H1 (cell line): ENCODE results near the gene MYDGF.

Experiments
- CREB1 ChIP-seq: IDR thresholded peaks from 2 replicates; pipeline ENCODE4 v1.6.1; 2012; ENCODE audit warnings: inconsistent platforms
- CTCF ChIP-seq, 3 experiments: IDR thresholded peaks; 1 replicate in 2 of 3; 2 replicates in 1 of 3; pipeline versions ENCODE4 v1.5.1 to v1.6.1; 2011; ENCODE audit warnings: low read length in 3 of 3, mild to moderate bottlenecking in 3 of 3, inconsistent platforms in 2 of 3, low read depth in 1 of 3, moderate library complexity in 1 of 3; ENCODE audit not compliant: insufficient read depth in 1 of 3; ENCODE audit errors: control extremely low read depth in 1 of 3
- E2F6 ChIP-seq: IDR thresholded peaks from 2 replicates; pipeline ENCODE4 v1.6.1; 2012; ENCODE audit warnings: inconsistent platforms
- EGR1 ChIP-seq: IDR thresholded peaks from 2 replicates; pipeline ENCODE4 v1.6.1; 2011; ENCODE audit warnings: low read depth, low read length, borderline replicate concordance
- NRF1 ChIP-seq: IDR thresholded peaks from 2 replicates; pipeline ENCODE4 v1.6.1; 2011; ENCODE audit warnings: mild to moderate bottlenecking, low read depth, low read length, improper control_type of control experiment
- POLR2A ChIP-seq, 2 experiments: IDR thresholded peaks; 1 replicate in 1 of 2; 2 replicates in 1 of 2; pipeline ENCODE4 v1.6.1; 2011; ENCODE audit warnings: low read depth in 2 of 2, low read length in 2 of 2, mild to moderate bottlenecking in 2 of 2; ENCODE audit errors: control extremely low read depth in 1 of 2
- RBBP5 ChIP-seq: IDR thresholded peaks from 2 replicates; pipeline ENCODE4 v1.7.1; 2012; ENCODE audit warnings: low read depth, mild to moderate bottlenecking, inconsistent platforms, low read length, moderate library complexity, borderline replicate concordance
- SIX5 ChIP-seq: IDR thresholded peaks from 2 replicates; pipeline ENCODE4 v1.6.1; 2011; ENCODE audit warnings: mild to moderate bottlenecking, low read depth, low read length

- TF ChIP-seq E2F6 (no peak), CREB1 (no peak), RBBP5 (no peak), EGR1 (no peak), POLR2A (IDR thresholded peaks at IDR 0.05; ENCODE audit: control extremely low read depth in 1 of 2, low read depth in 2 of 2, low read length in 2 of 2) (no peak), NRF1 (no peak), SIX5 (no peak), CTCF (IDR thresholded peaks at IDR 0.05; ENCODE audit: control extremely low read depth in 1 of 3, insufficient read depth in 1 of 3, low read depth in 1 of 3, low read length in 3 of 3) (no peak)
These were observed 20.6 kb downstream of the MYDGF start for GRCh38 chr19:4649392-4650047.
